ENCODE measurements around the gene RASSF6.

DNA sequence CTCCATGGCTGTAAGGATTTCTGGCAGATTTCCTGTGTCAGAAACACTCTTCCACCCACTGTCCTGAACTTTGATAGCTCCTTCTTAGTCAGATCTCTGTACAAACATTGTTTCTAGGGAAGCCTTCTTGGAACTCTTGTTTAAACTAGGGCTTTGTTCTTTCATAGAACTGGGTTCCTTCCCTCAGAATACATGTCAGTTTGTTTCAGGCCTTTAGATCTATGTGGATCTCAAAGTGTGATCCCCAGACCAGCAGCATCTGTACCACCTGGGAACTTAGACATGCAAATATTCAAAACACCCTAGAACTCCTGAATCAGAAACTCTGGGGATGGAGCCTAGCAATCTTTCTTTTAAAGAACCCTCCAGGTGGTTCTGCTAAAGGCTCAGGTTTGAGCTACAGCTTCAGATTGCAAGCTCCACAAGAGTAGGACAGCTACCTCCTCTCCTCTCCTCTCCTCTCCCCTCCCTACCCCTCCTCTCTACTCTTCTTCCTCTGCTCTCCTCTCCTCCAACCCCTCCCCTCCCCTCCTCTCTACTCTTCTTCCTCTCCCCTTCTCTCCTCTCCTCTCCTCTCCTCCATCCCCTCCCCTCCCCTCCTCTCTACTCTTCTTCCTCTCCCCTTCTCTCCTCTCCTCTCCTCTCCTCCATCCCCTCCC is 12.7 kb downstream of the RASSF6 start:
- TF ChIP-seq, protein P1, sequence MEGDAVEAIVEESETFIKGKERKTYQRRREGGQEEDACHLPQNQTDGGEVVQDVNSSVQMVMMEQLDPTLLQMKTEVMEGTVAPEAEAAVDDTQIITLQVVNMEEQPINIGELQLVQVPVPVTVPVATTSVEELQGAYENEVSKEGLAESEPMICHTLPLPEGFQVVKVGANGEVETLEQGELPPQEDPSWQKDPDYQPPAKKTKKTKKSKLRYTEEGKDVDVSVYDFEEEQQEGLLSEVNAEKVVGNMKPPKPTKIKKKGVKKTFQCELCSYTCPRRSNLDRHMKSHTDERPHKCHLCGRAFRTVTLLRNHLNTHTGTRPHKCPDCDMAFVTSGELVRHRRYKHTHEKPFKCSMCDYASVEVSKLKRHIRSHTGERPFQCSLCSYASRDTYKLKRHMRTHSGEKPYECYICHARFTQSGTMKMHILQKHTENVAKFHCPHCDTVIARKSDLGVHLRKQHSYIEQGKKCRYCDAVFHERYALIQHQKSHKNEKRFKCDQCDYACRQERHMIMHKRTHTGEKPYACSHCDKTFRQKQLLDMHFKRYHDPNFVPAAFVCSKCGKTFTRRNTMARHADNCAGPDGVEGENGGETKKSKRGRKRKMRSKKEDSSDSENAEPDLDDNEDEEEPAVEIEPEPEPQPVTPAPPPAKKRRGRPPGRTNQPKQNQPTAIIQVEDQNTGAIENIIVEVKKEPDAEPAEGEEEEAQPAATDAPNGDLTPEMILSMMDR (conservative IDR thresholded peaks at IDR 0.05 in 1 of 2, IDR thresholded peaks at IDR 0.05 in 1 of 2; ENCODE audit: low read depth in 1 of 2, low read length in 2 of 2), result no peak
- TF ChIP-seq EZH2 (IDR thresholded peaks at IDR 0.05; ENCODE audit: low read length, missing control alignments), result no peak
